GM19193 (cell line): ENCODE results near the gene NPAS2.

ENCODE experiments used
- POLR2A ChIP-seq: IDR thresholded peaks from 4 replicates; pipeline ENCODE4 v1.6.1; 2011; ENCODE audit not compliant: insufficient read depth, insufficient read length; ENCODE audit errors: extremely low read depth

Gene NPAS2

GRCh38 chr2:100808582-100808981, 11.4 kb upstream of the NPAS2 start:
- TF ChIP-seq POLR2A, result no peak

DNA sequence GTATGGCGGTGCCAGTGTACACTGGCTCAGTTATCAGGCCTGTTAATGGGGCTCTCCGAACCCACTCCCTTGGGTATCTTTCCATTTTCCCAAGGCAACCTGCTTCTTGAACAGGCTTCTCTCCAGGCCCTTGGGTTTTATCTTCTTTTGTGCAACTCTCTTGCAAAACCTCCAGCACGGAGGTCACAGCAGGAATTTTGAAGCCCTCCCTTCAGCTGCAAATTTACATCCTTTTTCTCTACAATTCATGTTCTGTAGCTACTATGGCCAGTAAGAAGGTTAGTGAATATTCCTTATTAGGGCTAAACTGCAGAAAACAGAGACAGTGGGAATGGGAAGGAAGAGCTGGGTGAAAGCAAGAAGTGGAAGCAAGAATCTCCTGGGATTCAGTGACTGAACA, 10.4 kb upstream of the NPAS2 start:
- no peak for TF ChIP-seq POLR2A

- TF ChIP-seq POLR2A, result no peak
Measured at GRCh38 chr2:100810603-100811145, 9.3 kb upstream of the NPAS2 start.

- TF ChIP-seq POLR2A, result no peak
Measured at GRCh38 chr2:100812116-100812515, 7.8 kb upstream of the NPAS2 start.

- TF ChIP-seq POLR2A, result no peak
Measured at GRCh38 chr2:100812573-100812972, 7.4 kb upstream of the NPAS2 start.

DNA sequence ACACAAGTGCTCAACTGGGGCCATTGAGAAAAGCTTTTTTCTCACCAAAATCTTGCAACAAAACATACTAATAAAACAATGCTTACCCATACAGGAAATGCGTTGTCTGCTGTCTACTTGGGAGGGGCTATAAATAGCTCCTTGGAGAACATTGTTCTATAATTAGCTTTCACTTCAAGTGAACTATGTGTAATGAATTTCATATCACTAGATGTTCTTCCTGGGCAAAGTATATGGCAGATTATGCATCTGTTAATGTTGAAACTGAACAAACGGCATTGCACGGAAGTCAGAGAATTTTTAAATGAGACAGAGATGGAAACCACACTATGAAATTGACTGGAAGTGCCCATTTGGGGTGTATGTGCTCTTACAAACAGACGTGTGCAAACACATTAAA, 6.4 kb upstream of the NPAS2 start:
- TF ChIP-seq POLR2A, result no peak

DNA sequence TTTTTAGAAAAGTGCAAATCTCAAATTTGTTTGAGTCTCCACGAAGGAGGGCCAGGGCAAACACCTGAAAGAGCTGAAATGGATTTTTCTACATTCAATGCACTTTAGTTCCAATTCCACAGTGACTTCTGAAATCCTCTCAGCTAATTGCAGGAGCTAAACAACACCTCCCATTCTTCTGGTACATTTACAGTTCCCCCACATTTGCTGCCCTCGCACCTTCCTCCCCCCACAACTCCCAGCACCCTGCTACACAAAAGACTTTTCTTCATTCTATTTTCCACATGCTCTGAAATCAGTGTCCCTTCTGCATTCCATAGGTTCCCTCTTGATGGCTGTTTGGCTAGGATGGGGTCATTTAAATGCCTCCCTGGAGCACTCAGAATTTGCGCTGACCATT, 5.9 kb upstream of the NPAS2 start:
- no peak for TF ChIP-seq POLR2A

GRCh38 chr2:100814453-100814852, 5.5 kb upstream of the NPAS2 start:
- TF ChIP-seq POLR2A, result no peak

GRCh38 chr2:100817388-100817985, 2.5 kb upstream of the NPAS2 start:
- no peak for TF ChIP-seq POLR2A

DNA sequence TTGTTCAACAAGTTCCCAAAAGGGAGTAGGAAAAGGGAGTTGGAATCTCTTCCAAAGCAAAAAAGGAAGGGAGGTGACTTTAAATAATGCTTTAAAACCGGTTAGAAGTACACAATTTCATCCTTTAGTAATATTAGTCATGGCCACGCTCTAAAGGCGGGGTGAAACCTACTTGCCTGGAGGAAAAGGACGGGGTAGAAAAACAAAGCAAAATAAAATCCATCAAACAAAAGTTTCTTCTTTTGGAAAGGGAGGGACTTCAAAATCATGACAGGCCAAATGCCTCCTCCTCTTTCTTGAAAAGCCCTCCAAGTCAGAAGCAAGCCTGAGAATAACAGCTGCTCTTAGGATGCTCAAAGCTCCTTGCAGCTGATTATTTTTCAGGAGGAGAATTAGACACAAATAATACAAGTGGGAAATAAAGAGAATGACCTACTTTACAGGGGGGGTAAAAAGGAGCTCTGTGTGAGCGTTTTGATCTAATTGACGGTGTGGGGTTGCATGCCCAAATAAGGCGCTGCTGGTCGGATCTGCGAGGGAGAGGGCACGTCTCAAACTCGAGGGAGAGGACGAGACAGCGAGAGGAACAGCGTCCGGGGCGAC, 1.8 kb upstream of the NPAS2 start:
- no peak for TF ChIP-seq POLR2A

GRCh38 chr2:100818606-100819369, 1.2 kb upstream of the NPAS2 start:
- no peak for TF ChIP-seq POLR2A

DNA sequence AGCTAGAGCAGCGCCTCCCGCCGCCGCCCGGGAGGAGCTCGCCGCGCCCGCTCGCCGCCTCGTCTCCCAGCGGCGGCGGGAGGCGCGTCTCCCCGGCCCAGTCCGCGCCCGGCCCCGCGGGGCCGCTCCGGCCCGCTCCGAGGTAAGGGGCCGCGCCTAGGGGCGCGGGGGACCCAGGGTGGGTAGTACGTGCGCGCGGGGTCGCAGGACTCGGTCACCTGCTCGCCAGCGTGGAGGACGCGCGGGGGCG, 259 bp downstream of the NPAS2 start:
- no peak for TF ChIP-seq POLR2A

DNA sequence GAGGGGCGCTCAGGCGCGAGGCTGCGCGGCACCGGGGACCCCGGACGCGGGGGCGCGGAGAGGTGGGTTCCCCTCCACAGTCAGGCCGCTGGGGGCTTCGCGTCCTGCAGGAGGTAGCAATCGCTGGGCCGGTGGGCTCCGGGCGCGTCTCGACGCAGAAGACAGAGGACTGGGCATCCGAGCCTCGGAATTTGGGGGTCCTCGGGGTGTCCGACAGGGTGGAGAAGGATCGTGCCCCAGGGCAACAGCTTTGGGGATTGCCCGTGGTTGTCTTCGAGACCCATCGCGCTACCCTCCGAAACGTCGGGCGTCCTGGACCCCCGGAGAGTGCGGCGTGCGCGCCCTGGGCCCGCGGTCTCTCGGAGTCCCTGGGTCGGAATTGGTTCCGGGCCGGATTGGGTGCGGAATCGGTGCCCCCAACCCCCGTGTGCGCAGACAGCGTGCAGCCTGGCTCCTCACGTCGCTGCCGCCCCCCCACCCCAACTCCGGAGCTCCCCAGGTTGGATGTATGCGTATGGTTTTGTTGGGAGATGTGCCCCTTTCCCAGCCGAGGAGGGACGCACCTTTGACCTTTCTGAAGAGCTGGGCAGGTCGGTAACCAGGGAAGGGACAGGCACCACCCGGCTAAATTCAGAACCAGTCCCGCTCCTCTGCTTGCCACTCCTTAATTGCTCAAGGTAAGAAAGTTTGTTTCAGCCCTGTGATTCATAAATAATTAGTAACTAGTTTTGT, 750 bp downstream of the NPAS2 start:
- no peak for TF ChIP-seq POLR2A

DNA sequence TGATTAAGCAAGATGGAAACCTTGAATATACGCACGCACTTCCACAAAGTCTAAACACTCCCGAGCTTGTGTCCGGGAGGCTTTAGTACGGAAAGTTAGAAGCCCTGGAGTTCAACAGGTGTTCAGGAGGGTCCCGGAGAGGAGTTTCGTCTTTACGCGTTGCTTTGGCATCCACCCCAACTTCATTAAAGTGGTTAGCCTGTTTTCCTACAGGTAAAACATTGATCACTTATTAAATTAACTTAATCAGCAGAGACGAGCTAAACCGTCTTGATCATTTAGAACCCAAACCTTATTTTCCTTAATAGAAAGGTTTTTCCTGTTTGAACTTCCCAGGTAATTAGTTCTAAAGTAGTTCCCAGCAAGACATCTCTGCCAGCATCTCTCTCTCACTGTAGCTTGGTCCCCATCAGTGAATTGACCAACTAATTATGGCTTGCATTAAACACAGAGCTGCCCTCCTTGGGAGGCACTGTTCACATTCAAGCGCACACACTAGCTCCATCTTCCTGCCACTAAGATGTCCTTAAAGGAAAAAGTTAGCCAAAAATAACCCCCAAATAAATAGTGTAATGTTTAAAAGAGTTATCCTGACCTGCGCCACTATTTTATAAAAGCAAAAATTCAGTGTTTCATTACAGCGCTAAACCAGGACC, 1.4 kb downstream of the NPAS2 start:
- no peak for TF ChIP-seq POLR2A

DNA sequence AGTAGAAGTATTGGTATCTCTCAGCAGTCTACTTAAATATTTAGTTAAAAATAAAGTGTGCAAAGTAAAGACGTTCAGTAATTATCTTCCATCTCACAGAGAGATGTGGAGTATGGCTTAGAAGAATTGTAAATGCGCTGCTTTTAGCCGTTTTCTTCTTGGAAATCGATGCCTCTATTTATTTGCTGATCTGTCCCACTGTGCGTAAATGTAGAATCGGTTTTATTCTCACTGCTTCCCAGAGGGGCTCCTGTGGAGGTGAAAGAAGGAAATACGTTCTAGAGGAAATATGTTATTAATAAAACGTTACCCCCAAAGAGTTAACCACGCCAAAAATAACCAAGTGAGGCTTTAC, 1.9 kb downstream of the NPAS2 start:
- no peak for TF ChIP-seq POLR2A
